Measurements from ENCODE around the gene HPCAL1. TPM values are rescaled to one million over a fixed set of nuclear protein-coding genes. Genes with fewer than 3 reads are reported as not detected.
"Not testable (repeated sequence)": the region's sequence is repeated elsewhere in the genome, so short reads cannot be mapped to it uniquely, and the experiment has no call there.

Gene HPCAL1
- total and polyA plus RNA-seq, 2 experiments from 2014 or later = 13.4 to 25.5 TPM

DNA sequence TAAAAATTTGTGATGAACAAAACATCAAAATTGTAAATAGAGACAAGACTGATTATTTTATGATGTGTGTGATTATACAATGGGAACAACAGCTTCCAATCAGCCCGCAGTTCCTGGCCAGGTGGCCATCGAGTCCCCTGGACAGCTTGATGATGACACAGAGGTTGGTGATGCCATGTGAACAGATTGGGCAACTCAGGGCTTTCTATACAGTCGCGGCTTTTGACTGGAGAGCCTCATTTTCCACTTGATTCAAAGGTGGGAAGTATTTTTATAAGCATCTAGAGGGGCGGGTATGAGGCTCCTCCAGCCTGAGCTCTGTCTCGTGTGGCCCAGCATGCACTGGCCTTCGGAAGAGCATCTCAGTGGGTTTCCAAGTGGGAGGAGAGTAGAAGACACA, 14.9 kb upstream of the HPCAL1 start:
- no peak overlapping the region for H3K4me3 ChIP-seq
- H3K27me3 ChIP-seq = no peaks in the 10 kb centered on the region
- H3K9me3 ChIP-seq (ENCODE audit: low read depth) = no peaks in the 10 kb centered on the region
- H3K27ac ChIP-seq = no peak overlapping the region
- peaks cover 5% of the 10 kb centered on the region for H3K4me1 ChIP-seq (ENCODE audit: low read depth)
- DNase-seq (ENCODE audit: low read depth in 1 of 2, low spot score in 1 of 2) = no peak
- TF ChIP-seq, protein P1, sequence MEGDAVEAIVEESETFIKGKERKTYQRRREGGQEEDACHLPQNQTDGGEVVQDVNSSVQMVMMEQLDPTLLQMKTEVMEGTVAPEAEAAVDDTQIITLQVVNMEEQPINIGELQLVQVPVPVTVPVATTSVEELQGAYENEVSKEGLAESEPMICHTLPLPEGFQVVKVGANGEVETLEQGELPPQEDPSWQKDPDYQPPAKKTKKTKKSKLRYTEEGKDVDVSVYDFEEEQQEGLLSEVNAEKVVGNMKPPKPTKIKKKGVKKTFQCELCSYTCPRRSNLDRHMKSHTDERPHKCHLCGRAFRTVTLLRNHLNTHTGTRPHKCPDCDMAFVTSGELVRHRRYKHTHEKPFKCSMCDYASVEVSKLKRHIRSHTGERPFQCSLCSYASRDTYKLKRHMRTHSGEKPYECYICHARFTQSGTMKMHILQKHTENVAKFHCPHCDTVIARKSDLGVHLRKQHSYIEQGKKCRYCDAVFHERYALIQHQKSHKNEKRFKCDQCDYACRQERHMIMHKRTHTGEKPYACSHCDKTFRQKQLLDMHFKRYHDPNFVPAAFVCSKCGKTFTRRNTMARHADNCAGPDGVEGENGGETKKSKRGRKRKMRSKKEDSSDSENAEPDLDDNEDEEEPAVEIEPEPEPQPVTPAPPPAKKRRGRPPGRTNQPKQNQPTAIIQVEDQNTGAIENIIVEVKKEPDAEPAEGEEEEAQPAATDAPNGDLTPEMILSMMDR (IDR thresholded peaks at IDR 0.05; ENCODE audit: low read depth, low read length) = no peak
- H3K36me3 ChIP-seq = no peaks in the 10 kb centered on the region

DNA sequence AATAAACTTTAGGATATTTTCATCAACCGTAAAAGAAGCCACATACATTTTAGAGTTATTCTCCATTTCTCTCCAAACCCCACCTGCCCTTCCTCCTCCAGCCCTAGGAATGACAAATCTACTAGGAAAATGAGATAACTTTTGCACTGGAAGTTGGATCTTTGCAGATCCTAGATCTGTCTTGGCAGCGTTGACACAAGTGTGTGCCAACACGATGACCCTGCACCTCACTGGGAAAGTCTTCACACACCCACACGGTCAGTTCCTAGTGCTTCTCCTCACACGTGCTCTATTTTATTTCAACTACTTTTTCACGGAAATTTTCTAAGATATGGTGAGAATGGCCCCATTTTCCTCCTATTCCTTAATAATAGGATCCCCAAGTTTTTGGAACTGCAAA, 14.1 kb upstream of the HPCAL1 start:
- H3K36me3 ChIP-seq = no peaks in the 10 kb centered on the region
- no peak for DNase-seq (ENCODE audit: low read depth in 1 of 2, low spot score in 1 of 2)
- peaks cover 5% of the 10 kb centered on the region for H3K4me1 ChIP-seq (ENCODE audit: low read depth)
- TF ChIP-seq, protein P1 (IDR thresholded peaks at IDR 0.05; ENCODE audit: low read depth, low read length) = no peak
- no peaks in the 10 kb centered on the region for H3K9me3 ChIP-seq (ENCODE audit: low read depth)
- no peak overlapping the region for H3K27ac ChIP-seq
- H3K4me3 ChIP-seq = no peak overlapping the region
- H3K27me3 ChIP-seq = no peaks in the 10 kb centered on the region

DNA sequence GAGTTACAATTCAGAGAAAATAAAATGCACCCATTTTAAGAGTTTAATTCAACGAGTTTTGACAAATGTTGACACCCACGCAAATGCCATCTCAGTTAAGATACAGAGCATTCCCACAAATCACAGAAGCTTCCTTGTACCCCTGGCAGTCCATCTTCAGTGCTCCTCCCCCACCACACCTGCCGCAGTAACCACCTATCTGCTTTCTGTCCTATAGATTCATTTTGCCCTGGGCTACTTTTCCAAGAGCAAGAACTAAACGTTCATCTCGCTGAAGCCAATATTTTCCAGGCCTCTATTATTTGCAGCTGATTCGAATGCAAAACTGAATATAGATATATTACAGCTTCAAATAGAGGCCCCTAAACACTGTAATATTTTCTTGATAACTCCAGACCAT, 13.4 kb upstream of the HPCAL1 start:
- no peaks in the 10 kb centered on the region for H3K9me3 ChIP-seq (ENCODE audit: low read depth)
- peaks cover 5% of the 10 kb centered on the region for H3K4me1 ChIP-seq (ENCODE audit: low read depth)
- H3K4me3 ChIP-seq = no peak overlapping the region
- TF ChIP-seq, protein P1 (IDR thresholded peaks at IDR 0.05; ENCODE audit: low read depth, low read length) = no peak
- no peaks in the 10 kb centered on the region for H3K36me3 ChIP-seq
- DNase-seq (ENCODE audit: low read depth in 1 of 2, low spot score in 1 of 2) = no peak
- no peaks in the 10 kb centered on the region for H3K27me3 ChIP-seq
- no peak overlapping the region for H3K27ac ChIP-seq

DNA sequence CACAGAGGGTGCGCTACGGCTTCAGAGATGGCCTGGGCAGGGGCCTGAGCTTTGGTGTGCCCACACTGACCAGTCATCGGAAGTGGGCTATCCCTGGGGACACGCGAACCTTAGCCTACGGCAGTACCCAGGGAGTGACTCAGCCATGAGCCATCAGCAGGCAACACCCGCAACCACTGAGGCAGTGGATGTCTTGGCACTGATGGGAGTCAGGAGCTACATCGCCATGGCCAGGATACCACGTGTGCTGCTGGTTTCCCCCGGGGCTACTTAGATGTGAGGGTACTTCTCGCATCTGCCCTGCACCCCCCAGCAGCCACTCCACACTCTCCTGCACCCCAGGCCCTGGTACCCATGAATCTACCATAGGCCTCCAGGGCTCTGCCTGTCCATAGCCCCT, 12.8 kb upstream of the HPCAL1 start:
- no peak overlapping the region for H3K27ac ChIP-seq
- H3K4me1 ChIP-seq (ENCODE audit: low read depth) = peaks cover 5% of the 10 kb centered on the region
- no peak overlapping the region for H3K4me3 ChIP-seq
- DNase-seq (ENCODE audit: low read depth in 1 of 2, low spot score in 1 of 2) = peak in 1 of 2 donors; percentile 43
- TF ChIP-seq, protein P1 (IDR thresholded peaks at IDR 0.05; ENCODE audit: low read depth, low read length) = no peak
- H3K27me3 ChIP-seq = no peaks in the 10 kb centered on the region
- H3K36me3 ChIP-seq = no peaks in the 10 kb centered on the region
- no peaks in the 10 kb centered on the region for H3K9me3 ChIP-seq (ENCODE audit: low read depth)

DNA sequence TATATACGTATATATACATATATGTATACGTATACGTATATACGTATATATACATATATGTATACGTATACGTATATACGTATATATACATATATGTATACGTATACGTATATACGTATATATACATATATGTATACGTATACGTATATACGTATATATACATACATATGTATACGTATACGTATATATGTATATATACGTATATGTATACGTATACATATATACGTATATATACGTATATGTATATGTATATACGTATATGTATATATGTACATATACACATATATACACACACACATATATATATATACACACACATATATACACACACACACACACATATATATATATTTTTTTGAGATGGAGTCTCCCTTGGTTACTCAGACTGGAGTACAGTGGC, 11.3 kb upstream of the HPCAL1 start:
- not testable (repeated sequence) for H3K4me3 ChIP-seq

DNA sequence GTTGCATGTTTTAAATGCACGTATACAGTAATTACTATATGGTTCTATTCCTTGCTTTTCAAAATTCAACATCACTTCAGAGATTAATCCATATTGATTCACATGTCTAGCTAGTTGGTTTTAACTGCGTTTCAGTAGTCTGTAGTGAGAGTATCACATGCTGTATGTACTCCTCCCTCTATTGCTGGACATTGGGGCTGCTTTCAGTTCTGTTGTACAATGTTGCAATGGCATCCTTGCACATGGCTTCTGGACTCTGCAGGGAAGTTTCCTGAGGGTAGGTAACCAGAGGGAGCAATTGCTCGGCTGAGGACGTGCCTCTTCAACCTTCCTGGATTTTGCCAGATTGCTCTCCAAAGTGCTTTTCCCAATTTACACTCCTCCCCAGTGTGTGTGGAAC, 10.7 kb upstream of the HPCAL1 start:
- Histone ChIP-seq H3K4me3 (no peak overlapping the region), H3K4me1 (ENCODE audit: low read depth) (no peaks in the 10 kb centered on the region), H3K27me3 (no peaks in the 10 kb centered on the region), H3K36me3 (no peaks in the 10 kb centered on the region), H3K27ac (no peak overlapping the region), H3K9me3 (ENCODE audit: low read depth) (no peaks in the 10 kb centered on the region)
- no peak for DNase-seq (ENCODE audit: low read depth in 1 of 2, low spot score in 1 of 2)
- TF ChIP-seq, protein P1 (IDR thresholded peaks at IDR 0.05; ENCODE audit: low read depth, low read length) = no peak

More for the DNA sequence above, 11.3 kb upstream of the HPCAL1 start:
- H3K36me3 ChIP-seq; H3K9me3 ChIP-seq (ENCODE audit: low read depth); H3K27ac ChIP-seq; H3K4me1 ChIP-seq (ENCODE audit: low read depth); H3K27me3 ChIP-seq; DNase-seq (ENCODE audit: low read depth in 1 of 2, low spot score in 1 of 2): not testable (repeated sequence)
